ENCODE results near the gene UROS.

DNA sequence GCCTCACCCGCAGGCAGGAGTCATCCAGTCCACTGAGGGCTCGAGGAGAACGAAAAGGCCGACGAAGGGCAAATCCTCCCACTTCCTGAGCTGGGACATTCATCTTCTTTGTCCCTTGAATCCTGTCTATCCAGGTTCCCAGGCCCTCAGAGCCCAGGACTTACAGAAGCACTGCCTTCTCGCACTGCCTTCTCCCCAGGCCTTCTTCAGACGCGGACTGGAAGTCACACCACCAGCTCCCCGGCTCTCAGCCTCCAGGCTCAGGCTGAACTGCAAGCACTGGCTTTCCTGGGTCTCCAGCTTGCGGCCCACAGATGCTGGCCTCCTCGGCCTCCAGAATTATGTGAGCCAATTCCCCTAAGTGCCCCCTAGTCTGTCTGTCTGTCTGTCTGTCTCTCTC is 41.0 kb downstream of the UROS start:
- TF ChIP-seq, protein P1, sequence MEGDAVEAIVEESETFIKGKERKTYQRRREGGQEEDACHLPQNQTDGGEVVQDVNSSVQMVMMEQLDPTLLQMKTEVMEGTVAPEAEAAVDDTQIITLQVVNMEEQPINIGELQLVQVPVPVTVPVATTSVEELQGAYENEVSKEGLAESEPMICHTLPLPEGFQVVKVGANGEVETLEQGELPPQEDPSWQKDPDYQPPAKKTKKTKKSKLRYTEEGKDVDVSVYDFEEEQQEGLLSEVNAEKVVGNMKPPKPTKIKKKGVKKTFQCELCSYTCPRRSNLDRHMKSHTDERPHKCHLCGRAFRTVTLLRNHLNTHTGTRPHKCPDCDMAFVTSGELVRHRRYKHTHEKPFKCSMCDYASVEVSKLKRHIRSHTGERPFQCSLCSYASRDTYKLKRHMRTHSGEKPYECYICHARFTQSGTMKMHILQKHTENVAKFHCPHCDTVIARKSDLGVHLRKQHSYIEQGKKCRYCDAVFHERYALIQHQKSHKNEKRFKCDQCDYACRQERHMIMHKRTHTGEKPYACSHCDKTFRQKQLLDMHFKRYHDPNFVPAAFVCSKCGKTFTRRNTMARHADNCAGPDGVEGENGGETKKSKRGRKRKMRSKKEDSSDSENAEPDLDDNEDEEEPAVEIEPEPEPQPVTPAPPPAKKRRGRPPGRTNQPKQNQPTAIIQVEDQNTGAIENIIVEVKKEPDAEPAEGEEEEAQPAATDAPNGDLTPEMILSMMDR (IDR thresholded peaks at IDR 0.05): no peak
- TF ChIP-seq POLR2A (IDR thresholded peaks at IDR 0.05) (no peak), POLR2AphosphoS5 (IDR thresholded peaks at IDR 0.05) (no peak)
